Liver (tissue), 9 donors: ENCODE data around the gene JMJD4. TPM values are rescaled to one million over a fixed set of nuclear protein-coding genes. Genes with fewer than 3 reads are reported as not detected.

Source experiments
- DNase-seq: peaks from one replicate; pipeline ENCODE4 v3.0.0-alpha.2; 2017; ENCODE audit warnings: low spot score
- H3K27ac ChIP-seq, 2 donors: one replicate each; pipeline ENCODE4 v1.7.0; 2013; ENCODE audit warnings: inconsistent platforms in 2 of 2, low read length in 2 of 2, control low read depth in 1 of 2, low read depth in 1 of 2, mild to moderate bottlenecking in 1 of 2
- H3K27me3 ChIP-seq, 4 donors: one replicate each; pipeline versions ENCODE4 v1.6.1 to v1.7.0; 2013; ENCODE audit warnings: low read length in 3 of 4, inconsistent platforms in 1 of 4, mild to moderate bottlenecking in 1 of 4, moderate library complexity in 1 of 4; ENCODE audit not compliant: control insufficient read depth in 4 of 4, insufficient read depth in 4 of 4
- H3K36me3 ChIP-seq, 4 donors: one replicate each; pipeline versions ENCODE4 v1.6.1 to v1.7.0; 2013; ENCODE audit warnings: low read length in 3 of 4, mild to moderate bottlenecking in 3 of 4, low read depth in 1 of 4, moderate library complexity in 1 of 4; ENCODE audit not compliant: control insufficient read depth in 4 of 4, insufficient read depth in 3 of 4
- H3K4me1 ChIP-seq, 4 donors: one replicate each; pipeline versions ENCODE4 v1.6.1 to v1.7.0; 2013; ENCODE audit warnings: low read length in 3 of 4, mild to moderate bottlenecking in 3 of 4, moderate library complexity in 1 of 4; ENCODE audit not compliant: control insufficient read depth in 4 of 4, insufficient read depth in 4 of 4
- H3K4me3 ChIP-seq, 3 donors: one replicate each; pipeline versions ENCODE4 v1.6.1 to v1.7.0; 2013; ENCODE audit warnings: low read length in 3 of 3, control low read depth in 1 of 3, low read depth in 1 of 3, mild to moderate bottlenecking in 1 of 3
- H3K9ac ChIP-seq, 2 donors: one replicate each; pipeline ENCODE4 v1.7.0; 2013; ENCODE audit warnings: low read length in 2 of 2, mild to moderate bottlenecking in 2 of 2, moderate library complexity in 2 of 2, control low read depth in 1 of 2, low read depth in 1 of 2
- H3K9me3 ChIP-seq, 4 donors: one replicate each; pipeline versions ENCODE4 v1.6.1 to v1.7.0; 2013; ENCODE audit warnings: low read length in 3 of 4; ENCODE audit not compliant: control insufficient read depth in 4 of 4
- EGR1 ChIP-seq, 2 donors: IDR thresholded peaks; 2 replicates each; pipeline ENCODE4 v1.6.1; 2016 to 2018; ENCODE audit warnings: antibody characterized with exemption in 2 of 2, low read depth in 2 of 2
- FOXA1 ChIP-seq: IDR thresholded peaks from 2 replicates; pipeline ENCODE4 v1.6.1; 2016; ENCODE audit warnings: antibody characterized with exemption
- FOXA2 ChIP-seq: IDR thresholded peaks from 2 replicates; pipeline ENCODE4 v1.6.1; 2016; ENCODE audit warnings: antibody characterized with exemption
- GABPA ChIP-seq, 2 donors: IDR thresholded peaks in 1 of 2; conservative IDR thresholded peaks in 1 of 2; 2 replicates each; pipeline ENCODE4 v1.6.1; 2016; ENCODE audit warnings: antibody characterized with exemption in 2 of 2, mild to moderate bottlenecking in 1 of 2, moderate library complexity in 1 of 2
- HNF4A ChIP-seq, 2 donors: conservative IDR thresholded peaks; 2 replicates each; pipeline ENCODE4 v1.6.1; 2016; ENCODE audit warnings: antibody characterized with exemption in 2 of 2, mild to moderate bottlenecking in 2 of 2
- HNF4G ChIP-seq: IDR thresholded peaks from 2 replicates; pipeline ENCODE4 v1.6.1; 2016; ENCODE audit warnings: antibody characterized with exemption
- JUND ChIP-seq, 2 donors: IDR thresholded peaks; 2 replicates each; pipeline ENCODE4 v1.6.1; 2016; ENCODE audit warnings: antibody characterized with exemption in 2 of 2
- NR2F2 ChIP-seq: IDR thresholded peaks from 2 replicates; pipeline ENCODE4 v1.6.1; 2016; ENCODE audit warnings: antibody characterized with exemption
- RAD21 ChIP-seq, 2 donors: IDR thresholded peaks; 2 replicates each; pipeline ENCODE4 v1.6.1; 2016; ENCODE audit warnings: antibody characterized with exemption in 2 of 2, mild to moderate bottlenecking in 2 of 2
- RXRA ChIP-seq, 2 donors: IDR thresholded peaks; 2 replicates each; pipeline ENCODE4 v1.6.1; 2017 to 2018; ENCODE audit warnings: antibody characterized with exemption in 2 of 2, mild to moderate bottlenecking in 1 of 2
- SP1 ChIP-seq: IDR thresholded peaks from 2 replicates; pipeline ENCODE4 v1.6.1; 2018; ENCODE audit warnings: antibody characterized with exemption, mild to moderate bottlenecking
- TAF1 ChIP-seq: conservative IDR thresholded peaks from 2 replicates; pipeline ENCODE4 v1.6.1; 2016; ENCODE audit warnings: antibody characterized with exemption, mild to moderate bottlenecking
- YY1 ChIP-seq: IDR thresholded peaks from 2 replicates; pipeline ENCODE4 v1.6.1; 2016; ENCODE audit warnings: antibody characterized with exemption, mild to moderate bottlenecking
- ZBTB33 ChIP-seq: IDR thresholded peaks from 2 replicates; pipeline ENCODE4 v1.6.1; 2016; ENCODE audit warnings: antibody characterized with exemption
- WGBS: extraction: QIAGEN DNeasy Blood & Tissue Kit; methylation state at CpG from one replicate; pipeline ENCODE4 v1.1.7; 2013; 5-methylcytosine and 5-hydroxymethylcytosine counted together
- polyA plus RNA-seq, 2 donors: library from polyadenylated mRNA; stranded (reverse) in 1 of 2; unstranded in 1 of 2; fragments of 200-250 nt in 1 of 2; fragments of >200 nt in 1 of 2; fragmentation: Nextera tagmentation in 1 of 2; extraction: Ambion mirVana in 1 of 2; gene quantifications; one replicate each; pipeline versions ENCODE4 v1.2.1 to v1.2.3, GENCODE V29; 2013 to 2015
- total RNA-seq, 2 donors: library from RNA; depleted of rRNA; stranded (reverse); fragments of >200 nt; gene quantifications; one replicate each; pipeline ENCODE4 v1.2.3, GENCODE V29; 2014
- TF ChIP-seq, protein P1 (sequence below): IDR thresholded peaks from 2 replicates; pipeline ENCODE4 v1.6.1; 2016; ENCODE audit warnings: antibody characterized with exemption
- TF ChIP-seq, protein P2 (sequence below): fragments of 150-350 bp; IDR thresholded peaks from 2 replicates; pipeline ENCODE4 v1.5.1; 2017; ENCODE audit warnings: improper control_type of control experiment, low read depth, low read length; ENCODE audit not compliant: missing input control
- TF ChIP-seq, protein P3 (sequence below): IDR thresholded peaks from 2 replicates; pipeline ENCODE4 v1.6.1; 2016; ENCODE audit warnings: antibody characterized with exemption, mild to moderate bottlenecking
- TF ChIP-seq, protein P4 (sequence below): IDR thresholded peaks from 2 replicates; pipeline ENCODE4 v1.6.1; 2016; ENCODE audit warnings: antibody characterized with exemption
- donor health status: healthy.
- donor health status: healthy.
- donor health status: healthy.
- donor health status: healthy.
- donor health status: healthy.

JMJD4 gene
- total and polyA plus RNA-seq, 4 donors = 12.4 to 22.1 (median 14.1) TPM

- Histone ChIP-seq H3K9me3 (no peaks in the 10 kb centered on the region), H3K27ac (no peak overlapping the region), H3K9ac (no peak overlapping the region), H3K27me3 (no peaks in the 10 kb centered on the region), H3K36me3 (peaks cover 6 to 39% (median 17%) of the 10 kb centered on the region in 4 donors), H3K4me1 (peaks cover 0 to 3% (median 0%) of the 10 kb centered on the region in 4 donors), H3K4me3 (no peak overlapping the region)
- DNase-seq = no peak
- TF ChIP-seq RXRA (IDR thresholded peaks at IDR 0.05) = no peak
- TF ChIP-seq JUND (IDR thresholded peaks at IDR 0.05) = no peak
- no peak for TF ChIP-seq NR2F2
- TF ChIP-seq GABPA (IDR thresholded peaks at IDR 0.05 in 1 of 2, conservative IDR thresholded peaks at IDR 0.05 in 1 of 2) = no peak
- TF ChIP-seq EGR1 (IDR thresholded peaks at IDR 0.05; ENCODE audit: low read depth in 2 of 2) = no peak
- no peak for TF ChIP-seq HNF4G
- TF ChIP-seq SP1 = no peak
- TF ChIP-seq, protein P1, sequence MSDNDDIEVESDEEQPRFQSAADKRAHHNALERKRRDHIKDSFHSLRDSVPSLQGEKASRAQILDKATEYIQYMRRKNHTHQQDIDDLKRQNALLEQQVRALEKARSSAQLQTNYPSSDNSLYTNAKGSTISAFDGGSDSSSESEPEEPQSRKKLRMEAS = no peak
- TF ChIP-seq, protein P2, sequence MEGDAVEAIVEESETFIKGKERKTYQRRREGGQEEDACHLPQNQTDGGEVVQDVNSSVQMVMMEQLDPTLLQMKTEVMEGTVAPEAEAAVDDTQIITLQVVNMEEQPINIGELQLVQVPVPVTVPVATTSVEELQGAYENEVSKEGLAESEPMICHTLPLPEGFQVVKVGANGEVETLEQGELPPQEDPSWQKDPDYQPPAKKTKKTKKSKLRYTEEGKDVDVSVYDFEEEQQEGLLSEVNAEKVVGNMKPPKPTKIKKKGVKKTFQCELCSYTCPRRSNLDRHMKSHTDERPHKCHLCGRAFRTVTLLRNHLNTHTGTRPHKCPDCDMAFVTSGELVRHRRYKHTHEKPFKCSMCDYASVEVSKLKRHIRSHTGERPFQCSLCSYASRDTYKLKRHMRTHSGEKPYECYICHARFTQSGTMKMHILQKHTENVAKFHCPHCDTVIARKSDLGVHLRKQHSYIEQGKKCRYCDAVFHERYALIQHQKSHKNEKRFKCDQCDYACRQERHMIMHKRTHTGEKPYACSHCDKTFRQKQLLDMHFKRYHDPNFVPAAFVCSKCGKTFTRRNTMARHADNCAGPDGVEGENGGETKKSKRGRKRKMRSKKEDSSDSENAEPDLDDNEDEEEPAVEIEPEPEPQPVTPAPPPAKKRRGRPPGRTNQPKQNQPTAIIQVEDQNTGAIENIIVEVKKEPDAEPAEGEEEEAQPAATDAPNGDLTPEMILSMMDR = no peak
- TF ChIP-seq, protein P3, sequence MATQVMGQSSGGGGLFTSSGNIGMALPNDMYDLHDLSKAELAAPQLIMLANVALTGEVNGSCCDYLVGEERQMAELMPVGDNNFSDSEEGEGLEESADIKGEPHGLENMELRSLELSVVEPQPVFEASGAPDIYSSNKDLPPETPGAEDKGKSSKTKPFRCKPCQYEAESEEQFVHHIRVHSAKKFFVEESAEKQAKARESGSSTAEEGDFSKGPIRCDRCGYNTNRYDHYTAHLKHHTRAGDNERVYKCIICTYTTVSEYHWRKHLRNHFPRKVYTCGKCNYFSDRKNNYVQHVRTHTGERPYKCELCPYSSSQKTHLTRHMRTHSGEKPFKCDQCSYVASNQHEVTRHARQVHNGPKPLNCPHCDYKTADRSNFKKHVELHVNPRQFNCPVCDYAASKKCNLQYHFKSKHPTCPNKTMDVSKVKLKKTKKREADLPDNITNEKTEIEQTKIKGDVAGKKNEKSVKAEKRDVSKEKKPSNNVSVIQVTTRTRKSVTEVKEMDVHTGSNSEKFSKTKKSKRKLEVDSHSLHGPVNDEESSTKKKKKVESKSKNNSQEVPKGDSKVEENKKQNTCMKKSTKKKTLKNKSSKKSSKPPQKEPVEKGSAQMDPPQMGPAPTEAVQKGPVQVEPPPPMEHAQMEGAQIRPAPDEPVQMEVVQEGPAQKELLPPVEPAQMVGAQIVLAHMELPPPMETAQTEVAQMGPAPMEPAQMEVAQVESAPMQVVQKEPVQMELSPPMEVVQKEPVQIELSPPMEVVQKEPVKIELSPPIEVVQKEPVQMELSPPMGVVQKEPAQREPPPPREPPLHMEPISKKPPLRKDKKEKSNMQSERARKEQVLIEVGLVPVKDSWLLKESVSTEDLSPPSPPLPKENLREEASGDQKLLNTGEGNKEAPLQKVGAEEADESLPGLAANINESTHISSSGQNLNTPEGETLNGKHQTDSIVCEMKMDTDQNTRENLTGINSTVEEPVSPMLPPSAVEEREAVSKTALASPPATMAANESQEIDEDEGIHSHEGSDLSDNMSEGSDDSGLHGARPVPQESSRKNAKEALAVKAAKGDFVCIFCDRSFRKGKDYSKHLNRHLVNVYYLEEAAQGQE = no peak
- TF ChIP-seq RAD21 (IDR thresholded peaks at IDR 0.05) = no peak
- no peak for TF ChIP-seq FOXA2
- TF ChIP-seq, protein P4, sequence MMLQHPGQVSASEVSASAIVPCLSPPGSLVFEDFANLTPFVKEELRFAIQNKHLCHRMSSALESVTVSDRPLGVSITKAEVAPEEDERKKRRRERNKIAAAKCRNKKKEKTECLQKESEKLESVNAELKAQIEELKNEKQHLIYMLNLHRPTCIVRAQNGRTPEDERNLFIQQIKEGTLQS = no peak
- TF ChIP-seq YY1 = no peak
- TF ChIP-seq ZBTB33 = no peak
- no peak for TF ChIP-seq FOXA1
- no peak for TF ChIP-seq HNF4A (conservative IDR thresholded peaks at IDR 0.05)
- no peak for TF ChIP-seq TAF1
- 96% methylated on average over 6 of the region's 6 CpGs for WGBS
These were observed 33.5 kb upstream of the JMJD4 start for GRCh38 chr1:227768640-227769039.

- Histone ChIP-seq H3K27me3 (no peaks in the 10 kb centered on the region), H3K9me3 (no peaks in the 10 kb centered on the region), H3K4me3 (no peak overlapping the region), H3K9ac (no peak overlapping the region), H3K4me1 (peaks cover 0 to 3% (median 0%) of the 10 kb centered on the region in 4 donors), H3K36me3 (peaks cover 6 to 39% (median 16%) of the 10 kb centered on the region in 4 donors), H3K27ac (no peak overlapping the region)
- WGBS = 96% methylated on average over 7 of the region's 7 CpGs
- no peak for DNase-seq
- no peak for TF ChIP-seq SP1
- TF ChIP-seq HNF4A (conservative IDR thresholded peaks at IDR 0.05) = no peak
- no peak for TF ChIP-seq TAF1
- TF ChIP-seq, protein P4 = no peak
- no peak for TF ChIP-seq NR2F2
- TF ChIP-seq, protein P3 = no peak
- TF ChIP-seq FOXA2 = no peak
- no peak for TF ChIP-seq JUND (IDR thresholded peaks at IDR 0.05)
- TF ChIP-seq, protein P2 = no peak
- no peak for TF ChIP-seq RAD21 (IDR thresholded peaks at IDR 0.05)
These were observed 33.0 kb upstream of the JMJD4 start for GRCh38 chr1:227768125-227768439.
